GM10847 (cell line): ENCODE measurements around the gene SURF6.

Experiments
- POLR2A ChIP-seq: IDR thresholded peaks from 2 replicates; pipeline ENCODE4 v1.6.1; 2011; ENCODE audit not compliant: insufficient read length; ENCODE audit errors: extremely low read depth

SURF6 gene

GRCh38 chr9:133335924-133336811, at the start of gene SURF6:
SURF6 (minus strand) TSS chr9:133336188; CDS start chr9:133336132, 56 bp downstream.
- TF ChIP-seq POLR2A = peak; percentile 73

- TF ChIP-seq POLR2A = no peak
Observed at GRCh38 chr9:133385452-133385851, 49.5 kb upstream of the SURF6 start.

- TF ChIP-seq POLR2A = no peak
Observed at GRCh38 chr9:133384736-133385321, 48.8 kb upstream of the SURF6 start.

GRCh38 chr9:133383438-133383837, 47.5 kb upstream of the SURF6 start:
- no peak for TF ChIP-seq POLR2A

GRCh38 chr9:133382507-133383141, 46.6 kb upstream of the SURF6 start:
- no peak for TF ChIP-seq POLR2A

- no peak for TF ChIP-seq POLR2A
Observed at GRCh38 chr9:133380734-133381133, 44.7 kb upstream of the SURF6 start.

GRCh38 chr9:133379153-133380086, 43.4 kb upstream of the SURF6 start:
- no peak for TF ChIP-seq POLR2A

- no peak for TF ChIP-seq POLR2A
Observed at GRCh38 chr9:133378408-133378962, 42.5 kb upstream of the SURF6 start.

- TF ChIP-seq POLR2A = no peak
Observed at GRCh38 chr9:133377721-133378216, 41.8 kb upstream of the SURF6 start.

- TF ChIP-seq POLR2A = peak; percentile 87
Observed at GRCh38 chr9:133375724-133376654, 40.0 kb upstream of the SURF6 start, which contains the start of the genes STKLD1 and SURF4. STKLD1 (plus strand) TSS chr9:133376366; CDS start chr9:133376474, 108 bp downstream. SURF4 (minus strand) TSS chr9:133376060; CDS start chr9:133375969, 91 bp downstream.

GRCh38 chr9:133375116-133375723, 39.2 kb upstream of the SURF6 start:
- no peak for TF ChIP-seq POLR2A

- TF ChIP-seq POLR2A = no peak
Observed at GRCh38 chr9:133374612-133375115, 38.7 kb upstream of the SURF6 start.
